Fibroblast of the aortic adventitia (primary cell): Measurements from ENCODE around the gene LPIN3. TPM values are rescaled to one million over a fixed set of nuclear protein-coding genes. Genes with fewer than 3 reads are reported as not detected.

Experiments
- DNase-seq: peaks from one replicate; pipeline ENCODE4 v3.0.0-alpha.2; 2010; ENCODE audit warnings: low read depth
- H3K4me3 ChIP-seq: 2 replicates; pipeline ENCODE4 v1.5.1; 2011; ENCODE audit warnings: low read depth, mild to moderate bottlenecking, control low read depth, low read length, moderate library complexity
- total RNA-seq: library from RNA; depleted of rRNA; stranded (reverse); fragments of >200 nt; gene quantifications from 2 replicates; pipeline ENCODE4 v1.2.3, GENCODE V29; 2012; ENCODE audit warnings: low replicate concordance
- TF ChIP-seq, protein P1 (sequence below): IDR thresholded peaks from 2 replicates; pipeline ENCODE4 v1.5.1; 2011; ENCODE audit warnings: mild to moderate bottlenecking, low read length, control low read depth, inconsistent platforms; ENCODE audit not compliant: insufficient read depth

The LPIN3 gene
- total RNA-seq, 1 donor, result 3.4 TPM

- DNase-seq, result no peak
- TF ChIP-seq, protein P1, sequence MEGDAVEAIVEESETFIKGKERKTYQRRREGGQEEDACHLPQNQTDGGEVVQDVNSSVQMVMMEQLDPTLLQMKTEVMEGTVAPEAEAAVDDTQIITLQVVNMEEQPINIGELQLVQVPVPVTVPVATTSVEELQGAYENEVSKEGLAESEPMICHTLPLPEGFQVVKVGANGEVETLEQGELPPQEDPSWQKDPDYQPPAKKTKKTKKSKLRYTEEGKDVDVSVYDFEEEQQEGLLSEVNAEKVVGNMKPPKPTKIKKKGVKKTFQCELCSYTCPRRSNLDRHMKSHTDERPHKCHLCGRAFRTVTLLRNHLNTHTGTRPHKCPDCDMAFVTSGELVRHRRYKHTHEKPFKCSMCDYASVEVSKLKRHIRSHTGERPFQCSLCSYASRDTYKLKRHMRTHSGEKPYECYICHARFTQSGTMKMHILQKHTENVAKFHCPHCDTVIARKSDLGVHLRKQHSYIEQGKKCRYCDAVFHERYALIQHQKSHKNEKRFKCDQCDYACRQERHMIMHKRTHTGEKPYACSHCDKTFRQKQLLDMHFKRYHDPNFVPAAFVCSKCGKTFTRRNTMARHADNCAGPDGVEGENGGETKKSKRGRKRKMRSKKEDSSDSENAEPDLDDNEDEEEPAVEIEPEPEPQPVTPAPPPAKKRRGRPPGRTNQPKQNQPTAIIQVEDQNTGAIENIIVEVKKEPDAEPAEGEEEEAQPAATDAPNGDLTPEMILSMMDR, result no peak
- H3K4me3 ChIP-seq, result no peak overlapping the region
Measured at GRCh38 chr20:41334036-41334435, 6.6 kb upstream of the LPIN3 start.

- peak; percentile 17 for DNase-seq
- TF ChIP-seq, protein P1, result no peak
- H3K4me3 ChIP-seq, result no peak overlapping the region
Measured at GRCh38 chr20:41334443-41335421, 5.9 kb upstream of the LPIN3 start.

- DNase-seq, result no peak
- TF ChIP-seq, protein P1, result no peak
- H3K4me3 ChIP-seq, result no peak overlapping the region
Measured at GRCh38 chr20:41335591-41335990, 5.0 kb upstream of the LPIN3 start.

GRCh38 chr20:41336711-41337492, 3.7 kb upstream of the LPIN3 start:
- H3K4me3 ChIP-seq, result no peak overlapping the region
- TF ChIP-seq, protein P1, result no peak
- DNase-seq, result no peak

DNA sequence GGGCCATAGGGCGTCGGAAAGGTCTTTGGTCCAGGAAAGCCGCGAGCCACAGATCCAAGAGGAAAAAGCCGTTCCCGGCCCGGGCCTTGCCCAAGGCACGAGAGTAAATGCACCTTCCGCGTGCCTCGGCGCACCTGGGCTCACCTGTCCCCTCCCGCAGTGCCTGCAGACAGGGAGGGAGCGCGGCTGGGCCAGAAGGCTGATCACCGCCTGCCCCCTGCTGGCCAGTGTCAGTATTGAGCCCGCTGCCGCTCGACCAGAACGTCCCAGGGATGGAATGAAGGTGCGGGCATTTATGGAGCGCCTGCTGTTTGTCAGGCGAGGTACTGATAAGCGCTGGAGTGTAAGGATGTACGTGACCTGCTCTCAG, 679 bp upstream of the LPIN3 start:
- DNase-seq, result peak; percentile 65
- H3K4me3 ChIP-seq, result peak overlapping the region; percentile 73
- TF ChIP-seq, protein P1, result peak; percentile 92

- TF ChIP-seq, protein P1, result no peak
- H3K4me3 ChIP-seq, result no peak overlapping the region
- no peak for DNase-seq
Measured at GRCh38 chr20:41342474-41343464, 2.1 kb downstream of the LPIN3 start.
